Epithelial cell of proximal tubule (primary cell): ENCODE data around the gene ADPRS. TPM values are rescaled to one million over a fixed set of nuclear protein-coding genes. Genes with fewer than 3 reads are reported as not detected.

Experiments
- DNase-seq: peaks from one replicate; pipeline ENCODE4 v3.0.0-alpha.2; 2011; ENCODE audit warnings: low read depth
- H3K4me3 ChIP-seq: 2 replicates; pipeline ENCODE4 v1.5.1; 2011; ENCODE audit warnings: low read depth, mild to moderate bottlenecking, low read length
- CTCF ChIP-seq: conservative IDR thresholded peaks from 2 replicates; pipeline ENCODE4 v1.5.1; 2012; ENCODE audit warnings: low read depth, mild to moderate bottlenecking, low read length
- total RNA-seq: library from RNA; depleted of rRNA; stranded (reverse); fragments of >200 nt; gene quantifications from 2 replicates; pipeline ENCODE4 v1.2.3, GENCODE V29; 2015

Gene ADPRS
- total RNA-seq, 1 donor from 2014 or later, result 92.2 TPM

- H3K4me3 ChIP-seq, result no peak overlapping the region
- no peak for TF ChIP-seq CTCF
- DNase-seq, result no peak
Measured at GRCh38 chr1:36087233-36088123, 1.2 kb upstream of the ADPRS start.

- DNase-seq, result no peak
- H3K4me3 ChIP-seq, result peak overlapping the region; percentile 97
- no peak for TF ChIP-seq CTCF
Measured at GRCh38 chr1:36088265-36088576, 471 bp upstream of the ADPRS start.

DNA sequence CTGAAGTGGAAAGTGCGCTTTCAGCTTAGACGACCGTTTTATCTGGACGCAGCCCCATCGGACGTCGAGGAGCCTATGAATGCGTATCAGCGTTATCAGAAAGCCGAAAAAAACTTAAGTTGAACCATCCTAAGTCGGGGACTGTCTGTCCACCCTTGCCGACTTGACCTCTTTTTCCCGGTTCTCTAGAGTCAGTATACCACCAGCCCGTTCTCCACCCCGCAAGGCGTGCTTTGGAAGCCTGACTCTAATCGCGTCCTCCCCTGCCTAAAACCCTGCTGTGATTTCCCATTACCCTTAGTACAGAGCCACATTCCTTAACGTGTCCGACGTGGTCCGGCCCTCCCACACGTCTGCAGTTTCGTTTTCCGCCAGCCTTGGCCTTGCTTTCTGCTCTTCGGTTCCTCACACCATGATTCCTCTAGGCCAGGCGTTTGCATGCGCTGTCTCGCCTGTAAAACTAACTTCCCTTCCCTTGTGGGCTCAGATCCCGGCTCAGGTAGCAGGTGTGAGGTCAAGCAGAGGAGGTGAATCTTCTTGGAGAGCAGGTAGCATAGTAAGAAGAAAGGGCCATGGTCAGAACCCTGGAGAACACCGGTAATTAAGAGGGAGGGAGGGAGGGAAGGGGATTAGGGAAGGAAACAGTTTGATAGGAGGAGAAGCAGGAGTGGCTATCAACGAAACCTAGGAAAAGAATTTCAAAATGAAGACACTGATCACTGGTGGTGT, 865 bp downstream of the ADPRS start:
- no peak for DNase-seq
- H3K4me3 ChIP-seq, result peak overlapping the region; percentile 97
- TF ChIP-seq CTCF, result no peak

- DNase-seq, result no peak
- TF ChIP-seq CTCF, result no peak
- no peak overlapping the region for H3K4me3 ChIP-seq
Measured at GRCh38 chr1:36091141-36091540, 2.4 kb downstream of the ADPRS start.

GRCh38 chr1:36091698-36092097, 3.0 kb downstream of the ADPRS start:
- DNase-seq, result no peak
- TF ChIP-seq CTCF, result no peak
- H3K4me3 ChIP-seq, result no peak overlapping the region

- DNase-seq, result no peak
- TF ChIP-seq CTCF, result no peak
- H3K4me3 ChIP-seq, result no peak overlapping the region
Measured at GRCh38 chr1:36092166-36092797, 3.6 kb downstream of the ADPRS start.
